GM12892 (cell line): ENCODE data around the gene IRS2.

Experiments
- POLR2A ChIP-seq: IDR thresholded peaks from 2 replicates; pipeline ENCODE4 v1.6.1; 2011; ENCODE audit warnings: low read depth, low read length, control low read depth
- POLR2AphosphoS5 ChIP-seq: IDR thresholded peaks from 2 replicates; pipeline ENCODE4 v1.6.1; 2011; ENCODE audit warnings: low read depth, low read length, control low read depth

GRCh38 chr13:109744512-109745051 lies 41.8 kb downstream of the IRS2 start:
- TF ChIP-seq POLR2A (no peak), POLR2AphosphoS5 (no peak)
